Kidney epithelial cell (primary cell): Measurements from ENCODE around the gene FLYWCH1. TPM values are rescaled to one million over a fixed set of nuclear protein-coding genes. Genes with fewer than 3 reads are reported as not detected.
A peak's percentile ranks its signal among the peaks of the same experiment; 100 is the strongest.

ENCODE experiments used
- DNase-seq: peaks from one replicate; pipeline ENCODE4 v3.0.0-alpha.2; 2010; ENCODE audit warnings: low read depth
- H3K27me3 ChIP-seq: 2 replicates; pipeline ENCODE4 v1.6.0; 2011; ENCODE audit warnings: low read length; ENCODE audit not compliant: control insufficient read depth, insufficient read depth
- H3K36me3 ChIP-seq: 2 replicates; pipeline ENCODE4 v1.5.1; 2011; ENCODE audit warnings: low read length; ENCODE audit not compliant: control insufficient read depth, insufficient read depth
- H3K4me3 ChIP-seq: 2 replicates; pipeline ENCODE4 v1.5.1; 2011; ENCODE audit warnings: low read depth, mild to moderate bottlenecking, control low read depth, low read length
- total RNA-seq: library from RNA; depleted of rRNA; stranded (reverse); fragments of >200 nt; gene quantifications from 2 replicates; pipeline ENCODE4 v1.2.3, GENCODE V29; 2015
- TF ChIP-seq, protein P1 (sequence below): IDR thresholded peaks from 2 replicates; pipeline ENCODE4 v1.5.1; 2011; ENCODE audit warnings: mild to moderate bottlenecking, moderate library complexity, low read length, control low read depth, inconsistent platforms; ENCODE audit not compliant: insufficient read depth, poor library complexity, severe bottlenecking

The FLYWCH1 gene
- total RNA-seq, 1 donor from 2014 or later = 66.1 TPM

DNA sequence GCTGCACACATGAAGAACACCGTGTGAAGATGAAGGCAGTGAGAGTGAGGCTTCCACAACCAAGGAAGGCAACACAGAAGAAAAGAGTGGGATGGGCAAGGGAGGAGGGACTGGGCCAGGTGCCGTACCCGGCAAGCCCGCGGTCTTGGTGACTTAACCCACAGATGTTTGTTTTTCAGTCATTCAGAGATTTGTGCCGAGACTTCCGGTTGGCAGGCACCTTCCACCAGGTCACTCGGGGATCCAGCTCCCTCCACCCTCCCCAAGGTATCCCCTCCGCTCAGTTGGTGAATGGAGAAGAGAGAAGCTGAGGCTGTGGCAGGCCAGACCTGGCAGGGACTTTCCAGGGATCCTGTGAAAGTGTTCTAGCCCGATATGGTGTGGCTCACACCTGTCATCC, 47.5 kb downstream of the FLYWCH1 start:
- TF ChIP-seq, protein P1, sequence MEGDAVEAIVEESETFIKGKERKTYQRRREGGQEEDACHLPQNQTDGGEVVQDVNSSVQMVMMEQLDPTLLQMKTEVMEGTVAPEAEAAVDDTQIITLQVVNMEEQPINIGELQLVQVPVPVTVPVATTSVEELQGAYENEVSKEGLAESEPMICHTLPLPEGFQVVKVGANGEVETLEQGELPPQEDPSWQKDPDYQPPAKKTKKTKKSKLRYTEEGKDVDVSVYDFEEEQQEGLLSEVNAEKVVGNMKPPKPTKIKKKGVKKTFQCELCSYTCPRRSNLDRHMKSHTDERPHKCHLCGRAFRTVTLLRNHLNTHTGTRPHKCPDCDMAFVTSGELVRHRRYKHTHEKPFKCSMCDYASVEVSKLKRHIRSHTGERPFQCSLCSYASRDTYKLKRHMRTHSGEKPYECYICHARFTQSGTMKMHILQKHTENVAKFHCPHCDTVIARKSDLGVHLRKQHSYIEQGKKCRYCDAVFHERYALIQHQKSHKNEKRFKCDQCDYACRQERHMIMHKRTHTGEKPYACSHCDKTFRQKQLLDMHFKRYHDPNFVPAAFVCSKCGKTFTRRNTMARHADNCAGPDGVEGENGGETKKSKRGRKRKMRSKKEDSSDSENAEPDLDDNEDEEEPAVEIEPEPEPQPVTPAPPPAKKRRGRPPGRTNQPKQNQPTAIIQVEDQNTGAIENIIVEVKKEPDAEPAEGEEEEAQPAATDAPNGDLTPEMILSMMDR = no peak
- Histone ChIP-seq H3K27me3 (peaks cover 30% of the 10 kb centered on the region), H3K36me3 (no peaks in the 10 kb centered on the region), H3K4me3 (no peak overlapping the region)
- no peak for DNase-seq

DNA sequence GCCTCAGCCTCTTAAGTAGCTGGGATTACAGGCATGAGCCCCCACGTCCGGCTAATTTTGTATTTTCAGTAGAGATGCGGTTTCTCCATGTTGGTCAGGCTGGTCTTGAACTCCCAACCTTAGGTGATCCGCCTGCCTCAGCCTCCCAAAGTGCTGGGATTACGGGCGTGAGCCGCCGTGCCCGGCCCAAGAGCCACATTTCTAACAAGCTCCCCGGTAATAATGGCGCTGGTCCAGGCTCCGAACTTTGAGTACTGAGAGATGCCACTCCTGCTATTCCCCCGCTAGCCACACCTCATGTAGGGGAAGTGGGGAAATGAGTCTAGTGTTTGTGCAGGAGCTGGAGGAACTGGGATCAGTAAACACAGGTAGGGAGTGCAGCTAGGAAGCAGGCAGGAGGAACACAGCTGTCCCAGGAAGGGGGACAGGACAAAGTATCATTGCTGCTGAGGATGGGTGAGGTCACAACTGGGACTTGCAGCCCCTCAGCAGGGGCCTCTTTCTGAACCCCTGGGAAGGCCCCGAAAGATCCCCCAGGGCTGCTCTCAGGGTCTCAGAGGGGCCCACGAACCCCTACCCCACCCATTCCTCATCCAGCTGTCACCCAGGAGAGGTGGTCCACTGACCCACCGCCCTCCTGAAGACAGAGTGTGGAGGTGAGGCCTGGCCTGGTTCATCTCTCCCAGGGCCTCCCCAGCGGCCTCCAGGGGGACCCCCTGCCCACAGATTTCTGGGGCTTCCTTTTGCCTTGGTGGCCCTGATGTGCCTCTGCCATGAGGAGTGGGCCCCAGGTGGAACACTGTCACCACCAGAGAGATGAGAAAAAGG, 48.7 kb downstream of the FLYWCH1 start:
- no peak for DNase-seq
- no peak overlapping the region for H3K4me3 ChIP-seq
- TF ChIP-seq, protein P1 = no peak

DNA sequence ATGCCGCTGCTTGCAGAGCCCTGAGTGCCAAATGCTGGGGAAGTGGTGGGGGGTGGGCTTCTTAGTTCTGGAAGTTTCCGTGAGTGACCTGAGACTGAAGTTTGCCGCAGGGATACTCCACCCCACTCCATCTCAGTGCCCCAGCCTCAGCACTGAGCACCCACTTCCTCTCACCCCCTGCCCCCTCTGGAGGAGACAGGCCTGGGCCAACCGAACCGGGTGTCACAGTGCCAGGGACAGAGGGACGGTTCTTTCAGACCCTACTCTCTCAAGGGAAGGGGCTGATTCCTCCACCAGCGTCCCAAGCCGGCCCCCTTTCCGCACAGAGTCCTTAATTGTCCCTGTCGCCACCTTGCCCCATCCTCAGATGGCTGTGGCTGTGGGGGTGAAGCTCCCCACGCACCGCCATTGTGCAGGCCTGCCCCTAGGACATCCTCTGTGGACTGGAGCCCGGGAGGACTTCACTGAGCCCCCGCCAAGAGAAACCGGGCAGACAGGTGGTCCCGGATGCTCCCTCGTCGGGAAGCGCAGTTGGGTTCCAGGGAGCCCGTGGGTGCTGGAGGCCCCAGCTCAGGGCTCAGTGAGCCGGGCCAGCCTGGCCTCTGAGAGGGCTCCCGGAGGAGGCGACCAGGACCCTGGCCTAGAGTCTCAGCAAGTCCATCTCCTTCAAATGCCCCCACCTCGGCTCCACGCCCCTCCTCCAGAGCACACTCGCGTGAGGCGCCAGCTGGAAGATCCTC, 50.8 kb downstream of the FLYWCH1 start:
- Histone ChIP-seq H3K36me3 (no peaks in the 10 kb centered on the region), H3K27me3 (peaks cover 43% of the 10 kb centered on the region), H3K4me3 (no peak overlapping the region)
- TF ChIP-seq, protein P1 = no peak
- no peak for DNase-seq

More for the DNA sequence above, 48.7 kb downstream of the FLYWCH1 start:
- Histone ChIP-seq H3K36me3 (no peaks in the 10 kb centered on the region), H3K27me3 (peaks cover 28% of the 10 kb centered on the region)

DNA sequence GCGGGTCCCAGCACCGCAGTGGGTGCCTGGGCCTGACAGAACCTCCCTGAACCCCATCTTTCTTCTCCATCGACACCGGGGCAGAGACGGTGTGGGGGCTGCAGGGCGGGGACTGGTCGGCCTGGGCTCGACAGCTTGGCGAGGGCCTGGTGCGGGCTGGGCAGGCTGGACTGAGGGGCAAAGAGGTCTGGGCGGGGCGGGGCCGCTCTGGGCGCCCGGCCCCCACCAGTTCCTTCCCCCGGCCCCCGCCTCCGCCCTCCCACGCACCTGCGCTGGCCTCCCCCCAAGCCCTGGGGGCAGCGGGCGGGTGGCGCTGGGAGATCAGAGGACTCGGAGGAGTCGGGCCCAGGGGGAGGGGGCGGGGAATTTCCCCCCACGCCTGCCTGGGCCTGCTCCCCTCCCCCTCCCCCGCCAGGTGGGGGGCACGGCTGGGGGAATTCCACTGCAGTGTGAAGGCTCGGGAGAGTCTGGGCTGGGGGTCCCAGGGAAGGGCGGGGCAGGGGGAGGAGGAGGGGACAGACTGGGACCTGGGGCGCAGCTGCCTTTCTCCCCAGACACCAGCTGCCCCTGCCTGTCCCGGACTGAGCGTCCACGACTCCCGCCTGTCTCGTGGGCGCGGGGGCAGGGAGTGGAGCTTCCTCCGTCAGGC, 51.5 kb downstream of the FLYWCH1 start:
- DNase-seq = no peak
- H3K27me3 ChIP-seq = peaks cover 50% of the 10 kb centered on the region
- H3K36me3 ChIP-seq = no peaks in the 10 kb centered on the region
- TF ChIP-seq, protein P1 = no peak
- peak overlapping the region; percentile 30 for H3K4me3 ChIP-seq

DNA sequence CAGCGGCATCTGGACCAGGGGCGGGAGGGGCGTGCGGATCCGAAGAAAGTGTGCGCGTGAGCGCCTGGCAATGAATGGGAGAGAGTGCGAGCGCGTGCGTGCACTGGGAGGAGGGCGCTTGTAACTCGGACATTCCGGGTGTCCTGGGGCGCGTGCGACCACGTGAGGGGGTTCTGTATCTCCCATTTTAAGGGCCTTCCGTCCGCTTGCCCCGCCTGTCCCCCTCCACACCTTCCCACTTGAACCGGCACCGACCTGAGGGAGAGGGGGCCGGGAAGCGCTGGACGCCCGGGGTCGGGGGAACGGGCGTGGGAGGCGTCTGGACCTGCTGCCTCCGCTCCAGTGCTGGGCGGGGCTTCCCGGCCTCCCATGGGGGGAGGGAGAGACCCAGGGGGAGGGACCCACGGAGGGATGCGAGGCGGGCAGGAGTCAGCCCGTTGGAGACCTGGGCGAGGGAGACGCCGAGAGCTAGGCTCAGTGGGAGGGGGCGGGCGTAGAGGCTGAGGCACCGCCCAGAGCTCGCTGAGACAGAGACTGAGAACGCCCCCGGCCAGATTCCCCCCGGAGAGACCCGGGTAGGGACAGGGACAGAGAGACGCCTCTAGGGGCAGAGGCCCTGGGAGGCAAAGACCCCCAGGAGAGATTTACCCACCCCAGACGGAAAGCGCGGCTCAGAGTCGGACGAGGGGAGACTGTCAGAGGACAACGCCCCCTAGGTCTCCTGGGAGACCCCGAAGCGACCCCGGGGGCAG, 52.2 kb downstream of the FLYWCH1 start, which contains the start of gene KREMEN2:
Gene KREMEN2, plus strand, starts transcription at position 553 of the 752 bp plus-strand sequence. CDS start 246 bp downstream, outside the sequence.
- no peaks in the 10 kb centered on the region for H3K36me3 ChIP-seq
- peak within 1 kb of the TSS; percentile 30 for H3K4me3 ChIP-seq
- TF ChIP-seq, protein P1 = no peak
- DNase-seq = no peak
- H3K27me3 ChIP-seq = peaks cover 50% of the 10 kb centered on the region
